ENCODE measurements around the gene ABCG4. TPM values are rescaled to one million over a fixed set of nuclear protein-coding genes. Genes with fewer than 3 reads are reported as not detected.

ABCG4 gene
- total and polyA plus RNA-seq, 2 donors (not counting 1 experiment from before 2014, with no cell fraction given), result not detected

DNA sequence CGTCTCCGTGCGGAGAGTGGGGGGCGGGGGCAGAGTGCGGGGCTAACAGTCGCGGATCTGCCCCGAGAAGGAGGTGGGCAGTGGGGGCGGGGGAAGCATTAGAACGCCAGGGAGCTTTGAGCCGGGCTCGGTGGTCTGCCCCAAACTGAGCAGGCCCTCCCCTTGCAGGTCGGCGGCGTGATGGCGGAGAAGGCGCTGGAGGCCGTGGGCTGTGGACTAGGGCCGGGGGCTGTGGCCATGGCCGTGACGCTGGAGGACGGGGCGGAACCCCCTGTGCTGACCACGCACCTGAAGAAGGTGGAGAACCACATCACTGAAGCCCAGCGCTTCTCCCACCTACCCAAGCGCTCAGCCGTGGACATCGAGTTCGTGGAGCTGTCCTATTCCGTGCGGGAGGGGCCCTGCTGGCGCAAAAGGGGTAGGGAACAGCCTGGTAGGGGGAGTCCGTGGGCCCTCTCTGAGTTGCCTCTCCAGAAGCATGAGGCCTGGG lies 979 bp downstream of the ABCG4 start:
- Histone ChIP-seq H2AFZ (ENCODE audit: insufficient read depth, low read depth, low read length, poor library complexity, severe bottlenecking) (peak overlapping the region; percentile 89), H3K4me1 (ENCODE audit: control insufficient read depth in 2 of 2, insufficient read depth in 2 of 2, low read length in 2 of 2) (peaks cover 13 to 23% of the 10 kb centered on the region in 2 donors), H3K36me3 (replicated peaks in 1 of 2; ENCODE audit: control extremely low read depth in 1 of 2, control insufficient read depth in 1 of 2, extremely low read depth in 1 of 2, insufficient read depth in 2 of 2, low read length in 1 of 2) (no peaks in the 10 kb centered on the region), H3K9me3 (ENCODE audit: control extremely low read depth in 1 of 3, control insufficient read depth in 2 of 3, insufficient read depth in 1 of 3, low read length in 2 of 3) (peaks cover 0 to 4% (median 0%) of the 10 kb centered on the region in 3 donors), H3K9ac (ENCODE audit: low read length) (peak overlapping the region; percentile 62), H3K27me3 (replicated peaks in 1 of 4; ENCODE audit: control extremely low read depth in 1 of 4, control insufficient read depth in 3 of 4, insufficient read depth in 4 of 4, low read length in 3 of 4) (peaks cover 0 to 69% (median 32%) of the 10 kb centered on the region in 4 experiments), H4K20me1 (ENCODE audit: control insufficient read depth, insufficient read depth, low read length, poor library complexity, severe bottlenecking) (no peaks in the 10 kb centered on the region), H3K27ac (ENCODE audit: low read length in 2 of 2) (no peak overlapping the region), H3K4me2 (replicated peaks; ENCODE audit: low read depth, low read length, poor library complexity, severe bottlenecking) (peak overlapping the region; percentile 99), H3K4me3 (ENCODE audit: control extremely low read depth in 1 of 5, extremely low read depth in 1 of 5, insufficient read depth in 1 of 5, low read depth in 2 of 5, low read length in 4 of 5) (peak overlapping the region in 4 of 5 experiments; percentile 19 to 64 (median 52)), H3K79me2 (ENCODE audit: control insufficient read depth, insufficient read depth, low read length) (no peaks in the 10 kb centered on the region)
- peaks cover 16% of the 10 kb centered on the region for H3K4me1 Mint-ChIP-seq
- H3K9me3 Mint-ChIP-seq (ENCODE audit: insufficient read depth), result no peaks in the 10 kb centered on the region
- DNase-seq, result no peak
- POLR2A ChIA-PET, result interaction anchor here (0.6 kb wide), 1 partner anchor 501 kb away, joined by 3 read pairs; no protein-coding TSS in a partner anchor
- peaks cover 68% of the 10 kb centered on the region for H3K27me3 Mint-ChIP-seq
- intact Hi-C loops (cut with micrococcal nuclease), result no loop called here
- TF ChIP-seq CTCF (IDR thresholded peaks at IDR 0.05), result no peak
- TF ChIP-seq EZH2 (IDR thresholded peaks at IDR 0.05; ENCODE audit: borderline replicate concordance, insufficient read depth, low read depth, low read length, poor library complexity, severe bottlenecking), result no peak
- H3K4me3 Mint-ChIP-seq, result peak overlapping the region; percentile 72
- CTCF ChIA-PET, result no interaction called here
- WGBS (ENCODE audit: insufficient coverage), result 21% methylated on average over 33 of the region's 33 CpGs
- no peak for ATAC-seq (ENCODE audit: low read depth)
- H3K27ac Mint-ChIP-seq, result no peak overlapping the region

DNA sequence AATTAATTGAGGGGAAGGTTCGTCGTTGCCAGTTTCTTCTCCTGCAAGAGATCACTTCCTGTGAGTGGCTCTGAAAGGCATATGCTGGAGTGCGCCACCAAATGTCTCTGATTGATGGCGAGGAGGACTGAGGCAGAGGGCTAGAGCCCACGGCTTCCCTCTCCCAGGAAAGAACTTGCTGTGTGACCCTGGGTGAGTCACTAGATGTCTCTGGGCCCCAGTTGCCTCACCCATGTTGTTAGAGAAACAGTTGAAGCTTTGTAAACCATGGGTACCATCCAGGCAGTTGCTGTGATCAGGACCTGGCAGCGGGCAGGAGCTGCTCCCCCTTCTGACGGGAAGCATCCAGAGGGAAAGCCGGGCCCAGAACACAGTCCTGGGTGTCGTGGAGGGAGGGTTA lies 3.2 kb downstream of the ABCG4 start:
- intact Hi-C loops (cut with micrococcal nuclease), result no loop called here
- no peak overlapping the region for H3K27ac Mint-ChIP-seq
- no peaks in the 10 kb centered on the region for H3K9me3 Mint-ChIP-seq (ENCODE audit: insufficient read depth)
- 79% methylated on average over 5 of the region's 9 CpGs for WGBS (ENCODE audit: insufficient coverage)
- Histone ChIP-seq H3K27me3 (replicated peaks in 1 of 4; ENCODE audit: control extremely low read depth in 1 of 4, control insufficient read depth in 3 of 4, insufficient read depth in 4 of 4, low read length in 3 of 4) (peaks cover 0 to 61% (median 24%) of the 10 kb centered on the region in 4 experiments), H3K79me2 (ENCODE audit: control insufficient read depth, insufficient read depth, low read length) (no peaks in the 10 kb centered on the region), H3K9ac (ENCODE audit: low read length) (no peak overlapping the region), H3K27ac (ENCODE audit: low read length in 2 of 2) (no peak overlapping the region), H2AFZ (ENCODE audit: insufficient read depth, low read depth, low read length, poor library complexity, severe bottlenecking) (no peak overlapping the region), H3K4me2 (replicated peaks; ENCODE audit: low read depth, low read length, poor library complexity, severe bottlenecking) (no peak overlapping the region), H3K4me3 (ENCODE audit: control extremely low read depth in 1 of 5, extremely low read depth in 1 of 5, insufficient read depth in 1 of 5, low read depth in 2 of 5, low read length in 4 of 5) (no peak overlapping the region), H3K9me3 (ENCODE audit: control extremely low read depth in 1 of 3, control insufficient read depth in 2 of 3, insufficient read depth in 1 of 3, low read length in 2 of 3) (peaks cover 0 to 4% (median 0%) of the 10 kb centered on the region in 3 donors), H3K36me3 (replicated peaks in 1 of 2; ENCODE audit: control extremely low read depth in 1 of 2, control insufficient read depth in 1 of 2, extremely low read depth in 1 of 2, insufficient read depth in 2 of 2, low read length in 1 of 2) (no peaks in the 10 kb centered on the region), H4K20me1 (ENCODE audit: control insufficient read depth, insufficient read depth, low read length, poor library complexity, severe bottlenecking) (no peaks in the 10 kb centered on the region), H3K4me1 (ENCODE audit: control insufficient read depth in 2 of 2, insufficient read depth in 2 of 2, low read length in 2 of 2) (peaks cover 13 to 23% of the 10 kb centered on the region in 2 donors)
- ChIA-PET CTCF (no interaction called here), POLR2A (no interaction called here)
- ATAC-seq (ENCODE audit: low read depth), result no peak
- peaks cover 19% of the 10 kb centered on the region for H3K4me1 Mint-ChIP-seq
- TF ChIP-seq CTCF (IDR thresholded peaks at IDR 0.05) (no peak), EZH2 (IDR thresholded peaks at IDR 0.05; ENCODE audit: borderline replicate concordance, insufficient read depth, low read depth, low read length, poor library complexity, severe bottlenecking) (no peak)
- no peak for DNase-seq
- H3K27me3 Mint-ChIP-seq, result peaks cover 63% of the 10 kb centered on the region
- H3K4me3 Mint-ChIP-seq, result no peak overlapping the region
